GM12864 (cell line): ENCODE data around the gene LRRC72.
"Not testable (repeated sequence)": the region's sequence is repeated elsewhere in the genome, so short reads cannot be mapped to it uniquely, and the experiment has no call there.

ENCODE experiments used
- DNase-seq: peaks from one replicate; pipeline ENCODE4 v3.0.0-alpha.2; 2011; ENCODE audit warnings: low read depth
- H3K4me3 ChIP-seq: 2 replicates; pipeline ENCODE4 v1.5.1; 2011; ENCODE audit warnings: mild to moderate bottlenecking, low read depth, low read length, control low read depth
- TF ChIP-seq, protein P1 (sequence below): IDR thresholded peaks from 2 replicates; pipeline ENCODE4 v1.5.1; 2011; ENCODE audit warnings: low read depth, mild to moderate bottlenecking, moderate library complexity, low read length, control low read depth, inconsistent platforms; ENCODE audit errors: missing control alignments

LRRC72 gene

DNA sequence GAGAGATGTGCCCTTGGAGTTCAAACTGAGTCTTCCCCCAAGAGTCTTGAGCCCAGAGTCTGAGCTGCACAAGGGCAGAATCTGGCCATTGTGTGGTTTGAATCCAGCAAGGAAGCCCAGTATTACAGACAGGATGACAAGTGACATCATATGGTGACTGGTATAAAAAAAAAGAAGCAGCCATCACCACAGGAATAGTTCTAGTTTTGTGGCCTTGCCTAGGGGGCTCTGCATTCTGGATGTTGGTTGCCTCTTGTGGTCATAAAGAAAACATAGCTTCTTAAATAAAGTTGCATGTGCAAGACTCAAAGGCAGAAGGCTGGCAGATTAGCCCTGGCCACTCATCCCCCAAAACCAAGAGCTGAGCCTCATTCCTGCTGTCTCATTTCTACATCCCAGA lies 16.8 kb upstream of the LRRC72 start:
- no peak for DNase-seq
- TF ChIP-seq, protein P1, sequence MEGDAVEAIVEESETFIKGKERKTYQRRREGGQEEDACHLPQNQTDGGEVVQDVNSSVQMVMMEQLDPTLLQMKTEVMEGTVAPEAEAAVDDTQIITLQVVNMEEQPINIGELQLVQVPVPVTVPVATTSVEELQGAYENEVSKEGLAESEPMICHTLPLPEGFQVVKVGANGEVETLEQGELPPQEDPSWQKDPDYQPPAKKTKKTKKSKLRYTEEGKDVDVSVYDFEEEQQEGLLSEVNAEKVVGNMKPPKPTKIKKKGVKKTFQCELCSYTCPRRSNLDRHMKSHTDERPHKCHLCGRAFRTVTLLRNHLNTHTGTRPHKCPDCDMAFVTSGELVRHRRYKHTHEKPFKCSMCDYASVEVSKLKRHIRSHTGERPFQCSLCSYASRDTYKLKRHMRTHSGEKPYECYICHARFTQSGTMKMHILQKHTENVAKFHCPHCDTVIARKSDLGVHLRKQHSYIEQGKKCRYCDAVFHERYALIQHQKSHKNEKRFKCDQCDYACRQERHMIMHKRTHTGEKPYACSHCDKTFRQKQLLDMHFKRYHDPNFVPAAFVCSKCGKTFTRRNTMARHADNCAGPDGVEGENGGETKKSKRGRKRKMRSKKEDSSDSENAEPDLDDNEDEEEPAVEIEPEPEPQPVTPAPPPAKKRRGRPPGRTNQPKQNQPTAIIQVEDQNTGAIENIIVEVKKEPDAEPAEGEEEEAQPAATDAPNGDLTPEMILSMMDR = no peak
- H3K4me3 ChIP-seq = no peak overlapping the region

DNA sequence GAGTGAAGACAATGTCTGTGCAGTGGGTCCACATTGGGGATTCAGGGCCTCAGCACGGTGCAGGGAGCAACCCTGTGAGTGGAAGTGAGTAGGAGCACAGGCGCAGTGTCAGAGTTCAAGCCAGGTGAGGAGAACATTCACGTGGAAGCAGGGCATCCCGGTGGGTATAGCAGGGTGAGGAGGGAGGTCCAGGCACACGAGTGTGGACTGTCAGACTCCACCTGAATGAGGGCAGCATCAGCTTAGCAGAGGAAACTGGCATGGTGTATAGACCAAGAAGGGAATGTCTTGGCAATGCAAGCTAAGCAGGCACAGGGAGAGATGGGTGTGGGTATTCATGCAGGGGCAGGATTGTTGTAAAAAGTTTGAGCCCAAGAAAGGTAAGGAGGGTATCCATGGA lies 15.3 kb upstream of the LRRC72 start:
- no peak overlapping the region for H3K4me3 ChIP-seq
- TF ChIP-seq, protein P1 = no peak
- DNase-seq = no peak

DNA sequence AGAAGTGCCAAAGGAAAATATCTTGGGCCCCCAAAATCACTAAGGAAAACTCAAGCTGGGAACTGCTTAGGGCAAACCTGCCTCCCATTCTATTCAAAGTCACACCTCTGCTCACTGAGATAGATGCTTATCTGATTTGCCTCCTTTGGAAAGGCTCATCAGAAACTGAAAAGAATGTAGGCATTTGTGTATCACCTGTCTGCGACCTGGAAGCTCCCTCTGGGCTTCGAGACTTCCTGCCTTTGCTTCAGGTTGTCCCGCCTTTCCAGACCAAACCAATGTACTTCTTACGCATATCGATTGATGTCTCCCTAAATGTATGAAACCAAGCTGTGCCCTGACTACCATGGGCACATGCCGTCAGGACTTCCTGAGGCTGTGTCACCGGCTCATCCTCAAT lies 14.5 kb upstream of the LRRC72 start:
- H3K4me3 ChIP-seq = no peak overlapping the region
- TF ChIP-seq, protein P1 = no peak
- DNase-seq = no peak

DNA sequence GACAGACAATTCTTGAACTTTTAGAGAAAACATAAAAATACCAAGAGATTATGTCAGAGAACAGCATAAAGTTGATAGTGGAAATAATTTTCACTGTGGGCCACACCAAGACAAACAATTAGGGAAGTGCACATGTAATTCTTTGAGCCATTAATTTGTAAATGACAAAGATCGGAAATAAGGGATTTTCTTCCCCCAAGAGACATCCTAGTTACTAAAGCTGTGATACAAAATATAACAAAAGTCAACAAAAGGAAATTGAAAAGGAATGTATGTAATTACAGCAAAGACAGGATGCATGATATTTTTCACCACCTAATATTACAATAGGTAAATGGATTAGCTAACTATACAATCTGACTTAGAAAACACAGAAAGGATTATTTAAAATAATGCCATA lies 12.4 kb upstream of the LRRC72 start:
- DNase-seq = no peak
- no peak overlapping the region for H3K4me3 ChIP-seq
- TF ChIP-seq, protein P1 = no peak

DNA sequence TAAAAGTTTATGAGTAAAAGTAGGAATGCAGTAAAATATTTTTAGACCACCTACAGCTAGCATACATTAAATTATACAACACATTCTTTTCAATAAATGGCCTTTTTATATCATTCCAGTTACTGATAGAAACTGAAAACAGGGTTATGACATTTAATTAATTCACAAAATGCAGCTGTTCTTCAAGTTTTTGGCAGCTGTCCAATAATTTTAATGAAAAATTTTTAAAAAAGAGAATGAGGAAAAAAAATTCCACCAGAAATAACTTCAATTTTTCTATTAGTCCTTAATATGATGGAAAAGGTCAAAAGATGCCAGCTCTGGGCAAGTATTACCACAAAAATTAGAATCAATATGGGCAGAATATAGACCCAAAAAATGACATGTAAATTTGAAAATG lies 11.9 kb upstream of the LRRC72 start:
- TF ChIP-seq, protein P1 = no peak
- DNase-seq = no peak
- no peak overlapping the region for H3K4me3 ChIP-seq

DNA sequence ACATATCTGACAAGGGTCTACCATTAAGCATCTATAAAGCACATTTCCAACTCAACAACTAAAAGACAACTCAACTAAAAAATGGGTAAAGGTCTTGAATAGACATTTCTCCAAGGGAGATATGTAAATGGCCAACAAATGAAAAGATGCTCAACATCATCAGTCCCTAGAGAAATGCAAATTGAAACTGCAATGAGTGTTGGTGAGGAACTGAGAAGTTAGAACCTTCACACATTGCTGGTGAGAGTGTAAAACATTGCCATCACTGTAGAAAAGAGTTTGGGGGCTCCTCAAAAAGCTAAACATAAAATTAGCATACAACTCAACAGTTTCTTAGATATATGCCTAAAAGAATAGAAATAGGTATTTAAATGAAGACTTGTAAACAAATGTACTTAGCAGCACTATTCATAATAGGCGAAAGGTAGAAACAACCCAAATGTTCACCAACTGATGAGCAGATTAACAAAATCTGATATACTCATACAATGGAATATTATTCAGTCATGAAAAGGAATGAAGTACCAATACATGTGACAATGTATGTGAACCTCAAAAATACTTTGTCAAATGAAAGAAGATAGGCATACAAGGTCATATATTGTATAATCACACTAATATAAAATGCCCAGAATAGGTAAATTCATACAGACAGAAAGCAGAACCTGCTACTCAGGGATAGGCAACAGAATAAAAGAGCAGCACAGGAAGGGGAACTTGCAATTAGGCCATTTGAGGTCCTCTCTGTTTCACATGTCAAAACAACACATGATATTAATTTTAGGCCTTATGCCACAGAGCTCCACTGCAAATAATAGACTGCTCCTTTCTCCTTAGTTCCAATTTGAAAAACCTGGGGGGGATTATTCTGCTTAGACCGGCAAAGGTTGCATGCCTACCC lies 10.6 kb upstream of the LRRC72 start:
- TF ChIP-seq, protein P1 = no peak
- H3K4me3 ChIP-seq = no peak overlapping the region

DNA sequence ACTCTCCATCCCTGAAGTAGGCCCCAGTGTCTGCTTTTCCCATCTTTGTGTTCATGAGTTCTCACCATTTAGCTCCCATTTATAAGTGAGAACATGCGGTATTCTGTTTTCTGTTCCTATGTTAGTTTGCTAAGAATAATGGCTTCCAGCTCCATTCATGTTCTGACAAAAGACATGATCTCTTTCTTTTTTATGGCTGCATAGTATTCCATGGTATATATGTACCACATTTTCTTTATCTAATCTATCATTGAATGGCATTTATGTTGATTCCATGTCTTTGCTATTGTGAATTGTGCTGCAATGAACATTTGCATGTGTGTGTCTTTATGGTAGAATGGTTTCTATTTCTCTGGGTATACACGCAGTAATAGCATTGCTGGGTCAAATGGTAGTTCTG lies 6.6 kb upstream of the LRRC72 start:
- not testable (repeated sequence) for DNase-seq, H3K4me3 ChIP-seq

More for the DNA sequence above, 10.6 kb upstream of the LRRC72 start:
- DNase-seq = no peak
